Choroid plexus epithelial cell (primary cell): ENCODE results near the gene LRP1.

Experiments
- DNase-seq: peaks from one replicate; pipeline ENCODE4 v3.0.0-alpha.2; 2010; ENCODE audit warnings: low read depth
- H3K4me3 ChIP-seq: 2 replicates; pipeline ENCODE4 v1.5.1; 2011; ENCODE audit warnings: low read depth, mild to moderate bottlenecking, control low read depth, low read length, moderate library complexity
- CTCF ChIP-seq: conservative IDR thresholded peaks from 2 replicates; pipeline ENCODE4 v1.5.1; 2011; ENCODE audit warnings: low read depth, mild to moderate bottlenecking, control low read depth, inconsistent platforms, low read length, moderate library complexity

The LRP1 gene

GRCh38 chr12:57109207-57110103, 18.8 kb upstream of the LRP1 start:
- TF ChIP-seq CTCF = no peak
- H3K4me3 ChIP-seq = peak overlapping the region; percentile 87
- no peak for DNase-seq

- TF ChIP-seq CTCF = no peak
- peak; percentile 41 for DNase-seq
- H3K4me3 ChIP-seq = peak overlapping the region; percentile 87
Observed at GRCh38 chr12:57110104-57111030, 17.9 kb upstream of the LRP1 start.

- DNase-seq = peak; percentile 95
- TF ChIP-seq CTCF = no peak
- H3K4me3 ChIP-seq = peak within 1 kb of the TSS; percentile 87
Observed at GRCh38 chr12:57111031-57111734, 17.1 kb upstream of the LRP1 start, which contains the start of gene STAT6. STAT6 (minus strand) TSS chr12:57111362; CDS start chr12:57108278, 3,084 bp downstream.

- no peak for DNase-seq
- peak; percentile 88 for TF ChIP-seq CTCF
- peak overlapping the region; percentile 87 for H3K4me3 ChIP-seq
Observed at GRCh38 chr12:57112492-57113294, 15.6 kb upstream of the LRP1 start.

GRCh38 chr12:57116580-57117281, 11.6 kb upstream of the LRP1 start:
- TF ChIP-seq CTCF = no peak
- DNase-seq = no peak
- no peak overlapping the region for H3K4me3 ChIP-seq
